ENCODE measurements around the gene MACROH2A2. TPM values are rescaled to one million over a fixed set of nuclear protein-coding genes. Genes with fewer than 3 reads are reported as not detected.

The MACROH2A2 gene
- total RNA-seq, 2 donors from 2014 or later = 15.1 to 22.1 TPM

- DNase-seq = no peak
- Histone ChIP-seq H3K36me3 (no peaks in the 10 kb centered on the region), H3K4me3 (no peak overlapping the region), H3K9me3 (no peaks in the 10 kb centered on the region), H3K27ac (no peak overlapping the region), H3K9ac (ENCODE audit: low read depth in 2 of 2, low read length in 2 of 2) (no peak overlapping the region), H3K27me3 (no peaks in the 10 kb centered on the region), H3K4me1 (no peaks in the 10 kb centered on the region)
- intact Hi-C loops (cut with DNase I) = no loop called here
- TF ChIP-seq, protein P1, sequence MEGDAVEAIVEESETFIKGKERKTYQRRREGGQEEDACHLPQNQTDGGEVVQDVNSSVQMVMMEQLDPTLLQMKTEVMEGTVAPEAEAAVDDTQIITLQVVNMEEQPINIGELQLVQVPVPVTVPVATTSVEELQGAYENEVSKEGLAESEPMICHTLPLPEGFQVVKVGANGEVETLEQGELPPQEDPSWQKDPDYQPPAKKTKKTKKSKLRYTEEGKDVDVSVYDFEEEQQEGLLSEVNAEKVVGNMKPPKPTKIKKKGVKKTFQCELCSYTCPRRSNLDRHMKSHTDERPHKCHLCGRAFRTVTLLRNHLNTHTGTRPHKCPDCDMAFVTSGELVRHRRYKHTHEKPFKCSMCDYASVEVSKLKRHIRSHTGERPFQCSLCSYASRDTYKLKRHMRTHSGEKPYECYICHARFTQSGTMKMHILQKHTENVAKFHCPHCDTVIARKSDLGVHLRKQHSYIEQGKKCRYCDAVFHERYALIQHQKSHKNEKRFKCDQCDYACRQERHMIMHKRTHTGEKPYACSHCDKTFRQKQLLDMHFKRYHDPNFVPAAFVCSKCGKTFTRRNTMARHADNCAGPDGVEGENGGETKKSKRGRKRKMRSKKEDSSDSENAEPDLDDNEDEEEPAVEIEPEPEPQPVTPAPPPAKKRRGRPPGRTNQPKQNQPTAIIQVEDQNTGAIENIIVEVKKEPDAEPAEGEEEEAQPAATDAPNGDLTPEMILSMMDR (IDR thresholded peaks at IDR 0.05) = no peak
Observed at GRCh38 chr10:70067586-70067985, 14.9 kb downstream of the MACROH2A2 start.

- H3K36me3 ChIP-seq = no peaks in the 10 kb centered on the region
- H3K27me3 ChIP-seq = no peaks in the 10 kb centered on the region
- no peaks in the 10 kb centered on the region for H3K4me1 ChIP-seq
- no peaks in the 10 kb centered on the region for H3K9me3 ChIP-seq
- TF ChIP-seq, protein P1 (IDR thresholded peaks at IDR 0.05) = no peak
- intact Hi-C loops (cut with DNase I) = no loop called here
- DNase-seq = no peak
- H3K27ac ChIP-seq = no peak overlapping the region
- no peak overlapping the region for H3K4me3 ChIP-seq
- H3K9ac ChIP-seq (ENCODE audit: low read depth in 2 of 2, low read length in 2 of 2) = no peak overlapping the region
Observed at GRCh38 chr10:70068925-70069324, 16.3 kb downstream of the MACROH2A2 start.

DNA sequence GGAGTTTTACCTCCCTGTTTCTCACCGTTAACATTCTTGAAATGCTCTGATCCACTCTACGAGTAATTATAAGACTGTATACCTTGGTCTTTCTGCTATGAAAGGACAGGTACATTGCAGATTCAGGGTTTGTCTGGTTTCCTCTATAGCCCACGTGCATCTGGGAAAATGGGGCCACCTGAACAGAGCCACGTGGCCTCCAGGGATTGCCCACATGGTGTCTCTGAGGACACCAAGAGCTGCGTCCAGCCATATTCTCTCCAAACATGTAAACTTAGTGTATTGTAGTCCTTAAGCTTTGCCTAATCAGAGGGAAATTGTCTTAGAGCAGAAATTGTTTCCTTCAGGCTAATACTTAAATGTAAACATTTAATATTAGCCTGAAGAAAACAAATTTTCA lies 16.7 kb downstream of the MACROH2A2 start:
- H3K9ac ChIP-seq (ENCODE audit: low read depth in 2 of 2, low read length in 2 of 2) = no peak overlapping the region
- intact Hi-C loops (cut with DNase I) = no loop called here
- H3K9me3 ChIP-seq = no peaks in the 10 kb centered on the region
- TF ChIP-seq, protein P1 (IDR thresholded peaks at IDR 0.05) = no peak
- H3K4me3 ChIP-seq = no peak overlapping the region
- DNase-seq = no peak
- no peaks in the 10 kb centered on the region for H3K36me3 ChIP-seq
- H3K27me3 ChIP-seq = no peaks in the 10 kb centered on the region
- H3K27ac ChIP-seq = no peak overlapping the region
- no peaks in the 10 kb centered on the region for H3K4me1 ChIP-seq

- Histone ChIP-seq H3K36me3 (no peaks in the 10 kb centered on the region), H3K9me3 (no peaks in the 10 kb centered on the region), H3K27ac (no peak overlapping the region), H3K9ac (ENCODE audit: low read depth in 2 of 2, low read length in 2 of 2) (no peak overlapping the region), H3K4me3 (no peak overlapping the region), H3K4me1 (no peaks in the 10 kb centered on the region), H3K27me3 (no peaks in the 10 kb centered on the region)
- intact Hi-C loops (cut with DNase I) = no loop called here
- DNase-seq = no peak
- TF ChIP-seq, protein P1 (IDR thresholded peaks at IDR 0.05) = no peak
Observed at GRCh38 chr10:70070834-70071233, 18.2 kb downstream of the MACROH2A2 start.

DNA sequence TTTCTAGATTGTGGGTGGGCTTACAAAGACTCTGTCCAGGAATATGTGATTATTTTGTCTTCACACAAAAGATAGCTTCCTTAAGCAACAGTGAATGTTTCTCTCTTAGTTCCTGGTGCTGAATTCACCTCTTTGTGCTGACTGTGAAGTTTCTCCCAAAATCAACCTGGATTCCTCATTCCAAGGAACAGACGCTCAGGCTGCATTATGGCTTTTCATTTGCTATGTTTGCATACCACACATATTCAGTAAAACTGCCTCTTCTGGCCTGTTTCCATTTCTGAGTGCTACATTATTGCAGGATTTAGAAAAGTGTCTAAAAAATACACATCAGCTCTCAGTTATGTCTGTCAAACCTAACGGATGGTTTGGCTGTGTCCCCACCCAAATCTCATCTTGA lies 21.5 kb downstream of the MACROH2A2 start:
- no peaks in the 10 kb centered on the region for H3K9me3 ChIP-seq
- no peaks in the 10 kb centered on the region for H3K36me3 ChIP-seq
- intact Hi-C loops (cut with DNase I) = no loop called here
- no peak for DNase-seq
- H3K4me1 ChIP-seq = no peaks in the 10 kb centered on the region
- no peaks in the 10 kb centered on the region for H3K27me3 ChIP-seq
- H3K4me3 ChIP-seq = no peak overlapping the region
- no peak overlapping the region for H3K9ac ChIP-seq (ENCODE audit: low read depth in 2 of 2, low read length in 2 of 2)
- H3K27ac ChIP-seq = no peak overlapping the region
- TF ChIP-seq, protein P1 (IDR thresholded peaks at IDR 0.05) = no peak

GRCh38 chr10:70074971-70075370 lies 22.3 kb downstream of the MACROH2A2 start:
- no peak overlapping the region for H3K4me3 ChIP-seq
- no peak overlapping the region for H3K27ac ChIP-seq
- DNase-seq = no peak
- intact Hi-C loops (cut with DNase I) = no loop called here
- no peak overlapping the region for H3K9ac ChIP-seq (ENCODE audit: low read depth in 2 of 2, low read length in 2 of 2)
- H3K9me3 ChIP-seq = no peaks in the 10 kb centered on the region
- TF ChIP-seq, protein P1 (IDR thresholded peaks at IDR 0.05) = no peak
- no peaks in the 10 kb centered on the region for H3K27me3 ChIP-seq
- no peaks in the 10 kb centered on the region for H3K4me1 ChIP-seq
- H3K36me3 ChIP-seq = no peaks in the 10 kb centered on the region

Data from colonic mucosa (tissue), 4 donors.